ENCODE results near the gene GRB10.

Gene GRB10

GRCh38 chr7:50730446-50731400 lies 52.0 kb downstream of the GRB10 start:
- H3K27ac ChIP-seq: no peak overlapping the region
- no peak for TF ChIP-seq CTCF (IDR thresholded peaks at IDR 0.05)
- no peak for TF ChIP-seq ZFX (IDR thresholded peaks at IDR 0.05; ENCODE audit: borderline replicate concordance)

- no peak overlapping the region for H3K27ac ChIP-seq
- TF ChIP-seq ZFX (IDR thresholded peaks at IDR 0.05; ENCODE audit: borderline replicate concordance) (no peak), CTCF (IDR thresholded peaks at IDR 0.05) (no peak)
Observed at GRCh38 chr7:50729962-50730361, 52.7 kb downstream of the GRB10 start.

- TF ChIP-seq ZFX (IDR thresholded peaks at IDR 0.05; ENCODE audit: borderline replicate concordance) (no peak), CTCF (IDR thresholded peaks at IDR 0.05) (no peak)
- no peak overlapping the region for H3K27ac ChIP-seq
Observed at GRCh38 chr7:50728184-50728583, 54.5 kb downstream of the GRB10 start.

- H3K27ac ChIP-seq: no peak overlapping the region
- TF ChIP-seq ZFX (IDR thresholded peaks at IDR 0.05; ENCODE audit: borderline replicate concordance) (no peak), CTCF (IDR thresholded peaks at IDR 0.05) (no peak)
Observed at GRCh38 chr7:50727711-50728110, 55.0 kb downstream of the GRB10 start.

GRCh38 chr7:50727072-50727471 lies 55.6 kb downstream of the GRB10 start:
- H3K27ac ChIP-seq: no peak overlapping the region
- no peak for TF ChIP-seq ZFX (IDR thresholded peaks at IDR 0.05; ENCODE audit: borderline replicate concordance)
- TF ChIP-seq CTCF (IDR thresholded peaks at IDR 0.05): no peak

- H3K27ac ChIP-seq: no peak overlapping the region
- TF ChIP-seq ZFX (IDR thresholded peaks at IDR 0.05; ENCODE audit: borderline replicate concordance) (no peak), CTCF (IDR thresholded peaks at IDR 0.05) (no peak)
Observed at GRCh38 chr7:50725774-50726173, 56.9 kb downstream of the GRB10 start.
